NCI-H345 treated with DMSO at 0.1 percent for 48 hours (cell line): ENCODE results near the gene LIN9.
"Not testable (repeated sequence)": the region's sequence is repeated elsewhere in the genome, so short reads cannot be mapped to it uniquely, and the experiment has no call there.

Source experiments
- DNase-seq: peaks from one replicate; lab custom pipeline; 2025; ENCODE audit not compliant: unreplicated experiment; lab: John Stamatoyannopoulos, UW

LIN9 gene

DNA sequence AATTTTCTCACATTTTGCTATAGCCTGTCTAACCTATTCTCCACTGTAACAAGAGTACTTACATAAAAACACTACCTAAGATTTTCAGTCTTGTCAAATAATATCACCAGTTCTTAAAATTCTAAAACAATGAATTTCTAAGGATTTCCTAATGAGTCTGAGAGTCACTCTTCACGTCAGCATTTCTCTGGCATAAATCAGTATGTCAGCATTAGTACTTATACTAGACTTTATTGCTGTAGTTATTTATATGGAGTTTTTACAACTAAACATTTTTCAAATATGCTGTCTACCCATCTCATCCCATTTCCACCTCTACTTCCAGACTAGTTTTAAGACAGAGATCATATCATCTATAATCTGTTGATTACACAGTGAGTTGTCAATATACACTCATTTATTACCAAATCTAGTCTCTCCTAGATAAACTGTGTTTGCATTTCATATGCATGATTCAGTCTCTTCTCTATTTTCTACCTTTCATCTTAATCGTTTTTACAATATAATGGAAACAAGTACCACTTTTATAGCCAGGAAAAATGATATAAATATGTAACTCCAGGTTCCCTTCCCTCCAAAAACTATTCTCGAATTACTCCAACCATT is 32.8 kb downstream of the LIN9 start:
- DNase-seq = no peak

- DNase-seq = no peak
Measured at GRCh38 chr1:226274138-226274537, 34.8 kb downstream of the LIN9 start.

DNA sequence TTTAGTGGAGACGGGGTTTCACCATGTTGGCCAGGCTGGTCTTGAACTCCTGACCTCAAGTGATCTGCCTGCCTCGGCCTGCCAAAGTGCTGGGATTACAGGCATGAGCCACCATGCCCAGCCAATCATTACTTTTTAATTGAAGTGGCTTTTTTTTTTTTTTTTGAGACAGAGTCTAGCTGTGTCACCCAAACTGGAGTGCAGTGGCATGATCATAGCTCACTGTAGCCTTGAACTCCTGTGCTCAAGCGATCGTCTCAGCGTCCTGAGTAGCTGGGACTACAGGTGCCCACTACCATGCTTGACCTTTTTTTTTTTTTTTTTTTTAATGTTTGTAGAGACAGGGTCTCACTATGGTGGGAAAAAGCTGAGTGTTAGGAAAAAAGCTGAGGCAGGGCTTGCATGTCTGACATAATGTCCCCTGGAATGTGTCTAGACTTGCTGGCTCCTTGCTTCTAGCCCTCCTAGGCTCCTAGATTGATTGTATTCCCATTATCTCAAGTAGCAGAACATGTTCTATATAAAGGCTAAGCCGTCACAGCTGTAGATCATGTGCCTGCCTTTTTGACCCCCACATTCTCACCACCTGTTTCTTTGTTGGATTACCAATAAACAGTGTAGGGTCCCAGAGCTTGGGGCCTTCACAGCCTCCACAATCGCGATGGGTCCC is 36.6 kb downstream of the LIN9 start:
- not testable (repeated sequence) for DNase-seq

GRCh38 chr1:226268421-226269124 is 40.4 kb downstream of the LIN9 start:
- no peak for DNase-seq

DNA sequence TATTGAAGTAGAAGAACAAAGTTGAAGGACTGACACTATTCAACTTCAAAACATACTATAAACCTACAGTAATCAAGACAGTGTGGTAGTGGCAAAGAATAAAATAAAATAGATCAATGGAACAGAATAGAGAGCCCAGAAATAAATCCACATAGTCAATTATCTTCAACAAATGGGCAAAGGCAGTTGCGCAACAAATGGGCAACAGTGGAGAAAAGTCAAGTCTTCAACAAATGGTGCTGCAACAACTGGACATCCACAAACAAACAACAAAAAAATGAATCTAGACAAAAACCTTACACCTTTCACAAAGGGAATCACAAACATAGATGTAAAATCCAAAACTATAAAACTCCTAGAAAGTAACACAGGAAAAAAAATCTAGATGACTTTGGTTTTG is 47.1 kb downstream of the LIN9 start:
- no peak for DNase-seq

DNA sequence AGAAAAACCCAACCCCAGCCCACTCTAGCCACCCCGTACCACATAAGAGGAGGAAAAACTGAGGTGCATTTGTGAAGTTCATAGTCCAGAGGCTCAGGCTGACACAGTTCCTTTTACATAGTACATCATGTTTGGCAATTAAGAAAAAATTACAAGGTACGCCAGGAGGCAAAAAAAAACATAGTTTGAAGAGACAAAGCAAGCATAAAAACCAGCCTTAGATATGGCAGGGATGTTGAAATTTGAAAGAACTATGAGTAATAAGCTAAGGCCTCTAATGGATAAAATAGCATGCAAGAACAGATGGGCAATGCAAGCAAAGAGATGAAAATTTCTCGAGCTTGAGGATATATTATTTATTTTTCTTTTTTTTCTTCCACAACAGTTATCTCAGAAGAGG is 53.6 kb downstream of the LIN9 start:
- no peak for DNase-seq

GRCh38 chr1:226253933-226254332 is 55.0 kb downstream of the LIN9 start:
- no peak for DNase-seq

- not testable (repeated sequence) for DNase-seq
Measured at GRCh38 chr1:226252841-226253240, 56.1 kb downstream of the LIN9 start.

DNA sequence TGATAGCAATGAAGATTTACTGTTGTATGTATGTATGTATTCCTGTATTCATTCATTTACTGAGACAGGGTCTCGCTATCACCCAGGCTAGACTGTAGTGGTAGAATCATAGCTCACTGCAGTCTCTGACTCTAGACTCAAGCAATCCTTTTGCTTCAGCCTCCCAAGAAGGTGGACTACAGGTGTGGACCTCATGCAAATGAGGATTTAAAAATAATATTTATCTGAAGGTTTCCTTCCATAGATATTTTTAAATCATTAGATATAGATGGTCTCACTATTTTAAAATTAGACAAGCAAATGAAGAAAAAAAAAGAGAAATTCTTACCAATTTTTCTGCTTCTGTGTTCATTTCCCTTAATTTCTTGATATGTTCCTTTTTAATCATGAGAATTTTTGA is 58.5 kb downstream of the LIN9 start:
- DNase-seq = no peak

DNA sequence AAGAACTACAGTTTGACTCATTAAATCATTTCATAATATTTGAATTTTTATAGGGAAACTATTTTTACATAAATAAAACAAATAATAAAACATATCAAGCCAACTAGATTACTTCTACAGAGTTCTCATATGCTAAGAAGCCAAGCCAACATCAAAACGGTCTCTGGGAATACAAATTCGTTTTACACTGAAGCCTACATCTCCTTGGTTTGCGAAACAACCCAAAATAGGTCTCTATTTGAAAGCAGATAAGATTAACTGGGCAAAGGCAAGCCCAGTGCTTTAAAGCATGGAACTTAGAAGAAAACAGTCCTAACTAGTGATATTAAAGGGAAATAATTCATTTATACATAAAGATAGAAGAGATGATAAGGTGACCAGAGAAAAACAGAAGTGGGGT is 60.2 kb downstream of the LIN9 start:
- no peak for DNase-seq

GRCh38 chr1:226248091-226248490 is 60.9 kb downstream of the LIN9 start:
- DNase-seq = no peak

- DNase-seq = no peak
Measured at GRCh38 chr1:226239421-226239820, 69.5 kb downstream of the LIN9 start.

DNA sequence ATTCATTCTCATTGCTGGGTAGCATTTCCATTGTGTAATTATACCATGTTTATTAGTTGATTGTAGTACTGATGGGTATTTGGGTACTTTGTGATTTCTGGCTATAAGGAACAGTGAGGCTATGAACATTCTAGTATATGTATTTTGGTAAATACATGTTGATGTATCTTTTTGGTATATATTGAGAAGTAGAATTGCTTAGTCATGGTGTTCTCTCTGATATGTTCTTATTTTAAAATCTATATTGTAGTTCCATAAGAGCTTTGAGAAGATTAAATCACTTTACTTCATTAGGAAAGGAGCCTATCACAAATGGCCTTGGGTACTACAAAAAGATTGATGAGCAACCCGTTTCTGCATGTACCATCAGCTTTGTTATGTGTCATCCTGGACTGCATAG is 72.1 kb downstream of the LIN9 start:
- DNase-seq = no peak

GRCh38 chr1:226233806-226234205 is 75.2 kb downstream of the LIN9 start:
- no peak for DNase-seq

DNA sequence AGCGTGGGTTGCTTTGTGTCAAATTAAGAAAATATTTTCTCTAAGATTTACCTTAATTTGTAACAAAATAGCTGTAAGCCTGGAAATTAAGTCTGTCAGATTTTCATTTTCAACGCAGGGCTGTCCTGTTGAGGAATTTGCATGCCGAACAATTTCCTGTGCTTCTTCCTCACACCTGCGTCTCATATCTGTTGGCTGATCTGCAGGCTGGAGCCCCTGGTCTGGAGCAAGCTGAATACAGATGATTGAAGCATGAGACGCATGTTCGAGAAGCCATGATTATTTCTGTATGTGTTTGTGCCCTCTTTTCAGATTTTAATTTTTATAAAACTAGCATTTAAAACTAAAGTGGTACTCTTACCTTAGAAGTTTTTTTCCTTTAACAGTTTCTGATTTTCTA is 75.7 kb downstream of the LIN9 start:
- DNase-seq = no peak

- no peak for DNase-seq
Measured at GRCh38 chr1:226226601-226227000, 82.4 kb downstream of the LIN9 start.

DNA sequence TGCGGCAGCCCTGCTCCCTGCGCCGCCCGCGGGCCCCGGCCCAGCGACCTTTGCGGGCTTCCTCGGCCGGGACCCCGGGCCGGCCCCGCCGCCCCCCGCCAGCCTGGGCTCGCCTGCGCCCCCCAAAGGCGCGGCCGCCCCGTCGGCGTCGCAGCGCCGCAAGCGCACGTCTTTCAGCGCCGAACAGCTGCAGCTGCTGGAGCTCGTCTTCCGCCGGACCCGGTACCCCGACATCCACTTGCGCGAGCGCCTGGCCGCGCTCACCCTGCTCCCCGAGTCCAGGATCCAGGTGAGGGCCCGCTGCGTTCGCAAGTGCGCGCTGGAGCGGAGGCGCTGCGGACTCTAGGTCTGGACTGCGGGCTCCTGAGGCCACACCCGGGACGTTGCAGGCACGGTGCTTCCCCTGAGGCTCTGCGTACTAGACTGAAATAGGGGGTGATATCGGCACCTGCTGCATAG is 85.1 kb downstream of the LIN9 start:
- DNase-seq = no peak

GRCh38 chr1:226223157-226223785 is 85.7 kb downstream of the LIN9 start, which contains the start of gene MIXL1:
MIXL1 (plus strand) TSS chr1:226223664; CDS start chr1:226223682, 18 bp downstream.
- DNase-seq = no peak

DNA sequence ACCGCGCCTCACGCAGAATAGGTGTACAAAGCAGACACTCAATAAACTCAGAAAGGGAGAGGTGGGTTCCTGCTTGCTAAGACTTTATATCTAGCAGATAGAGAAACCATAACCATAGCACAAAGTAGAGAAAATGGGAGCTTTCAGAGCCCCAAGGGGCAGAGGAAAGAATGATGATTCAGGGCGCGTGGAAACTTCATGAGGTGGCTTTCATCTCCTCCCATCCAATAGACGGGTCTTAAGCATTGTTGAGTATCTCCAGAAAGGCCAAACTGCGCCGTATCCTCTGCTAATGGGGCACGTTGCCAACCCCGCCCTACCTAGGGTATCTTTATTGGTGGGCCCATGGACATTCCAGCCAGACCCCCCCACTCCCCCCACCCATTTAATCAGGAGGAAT is 86.3 kb downstream of the LIN9 start:
- no peak for DNase-seq

GRCh38 chr1:226220473-226221189 is 88.3 kb downstream of the LIN9 start:
- no peak for DNase-seq

- no peak for DNase-seq
Measured at GRCh38 chr1:226217273-226217672, 91.7 kb downstream of the LIN9 start.
